ENCODE data around the gene GEMIN7. TPM values are rescaled to one million over a fixed set of nuclear protein-coding genes. Genes with fewer than 3 reads are reported as not detected.
A peak's percentile ranks its signal among the peaks of the same experiment; 100 is the strongest.

The GEMIN7 gene
- total and polyA plus RNA-seq, 2 donors from 2014 or later: 17.2 to 32.2 TPM

DNA sequence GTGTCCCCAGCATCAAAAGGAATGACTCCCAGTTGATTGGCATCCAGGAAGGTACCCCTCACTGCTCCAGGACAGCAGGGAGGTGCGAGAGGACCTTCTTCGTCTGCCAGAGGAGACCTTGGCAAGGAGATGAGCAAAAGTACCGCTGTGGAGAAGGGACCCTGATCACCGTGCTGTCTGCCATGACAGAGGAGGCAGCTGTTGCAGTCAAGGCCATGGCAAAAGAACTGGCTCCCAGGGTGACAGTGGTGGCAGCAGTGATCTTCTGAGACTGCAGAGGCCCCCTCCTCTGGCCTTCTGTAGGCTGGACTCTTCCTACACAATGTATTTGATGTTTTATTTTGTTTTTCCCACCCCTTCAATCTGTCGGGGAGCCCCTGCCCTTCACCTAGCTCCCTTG is 49.7 kb downstream of the GEMIN7 start:
- Histone ChIP-seq H3K4me3 (ENCODE audit: low read length in 3 of 3) (no peak overlapping the region), H3K27ac (ENCODE audit: low read depth in 2 of 2, low read length in 2 of 2) (no peak overlapping the region), H3K27me3 (ENCODE audit: control insufficient read depth, insufficient read depth, low read length) (no peaks in the 10 kb centered on the region), H3K36me3 (ENCODE audit: control insufficient read depth in 2 of 3, insufficient read depth in 3 of 3, low read length in 3 of 3) (no peaks in the 10 kb centered on the region), H3K4me1 (ENCODE audit: control insufficient read depth in 2 of 3, insufficient read depth in 2 of 3, low read depth in 1 of 3, low read length in 3 of 3) (peaks cover 0 to 12% (median 9%) of the 10 kb centered on the region in 3 donors), H3K9me3 (ENCODE audit: control insufficient read depth in 2 of 3, insufficient read depth in 1 of 3, low read length in 3 of 3) (no peaks in the 10 kb centered on the region), H3K9ac (ENCODE audit: low read length in 3 of 3) (no peak overlapping the region)
- TF ChIP-seq, protein P1, sequence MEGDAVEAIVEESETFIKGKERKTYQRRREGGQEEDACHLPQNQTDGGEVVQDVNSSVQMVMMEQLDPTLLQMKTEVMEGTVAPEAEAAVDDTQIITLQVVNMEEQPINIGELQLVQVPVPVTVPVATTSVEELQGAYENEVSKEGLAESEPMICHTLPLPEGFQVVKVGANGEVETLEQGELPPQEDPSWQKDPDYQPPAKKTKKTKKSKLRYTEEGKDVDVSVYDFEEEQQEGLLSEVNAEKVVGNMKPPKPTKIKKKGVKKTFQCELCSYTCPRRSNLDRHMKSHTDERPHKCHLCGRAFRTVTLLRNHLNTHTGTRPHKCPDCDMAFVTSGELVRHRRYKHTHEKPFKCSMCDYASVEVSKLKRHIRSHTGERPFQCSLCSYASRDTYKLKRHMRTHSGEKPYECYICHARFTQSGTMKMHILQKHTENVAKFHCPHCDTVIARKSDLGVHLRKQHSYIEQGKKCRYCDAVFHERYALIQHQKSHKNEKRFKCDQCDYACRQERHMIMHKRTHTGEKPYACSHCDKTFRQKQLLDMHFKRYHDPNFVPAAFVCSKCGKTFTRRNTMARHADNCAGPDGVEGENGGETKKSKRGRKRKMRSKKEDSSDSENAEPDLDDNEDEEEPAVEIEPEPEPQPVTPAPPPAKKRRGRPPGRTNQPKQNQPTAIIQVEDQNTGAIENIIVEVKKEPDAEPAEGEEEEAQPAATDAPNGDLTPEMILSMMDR (IDR thresholded peaks at IDR 0.05; ENCODE audit: borderline replicate concordance, extremely low read depth, insufficient read depth): no peak
- no peak for FAIRE-seq
- intact Hi-C loops (cut with DNase I): no loop called here
- DNase-seq: no peak

DNA sequence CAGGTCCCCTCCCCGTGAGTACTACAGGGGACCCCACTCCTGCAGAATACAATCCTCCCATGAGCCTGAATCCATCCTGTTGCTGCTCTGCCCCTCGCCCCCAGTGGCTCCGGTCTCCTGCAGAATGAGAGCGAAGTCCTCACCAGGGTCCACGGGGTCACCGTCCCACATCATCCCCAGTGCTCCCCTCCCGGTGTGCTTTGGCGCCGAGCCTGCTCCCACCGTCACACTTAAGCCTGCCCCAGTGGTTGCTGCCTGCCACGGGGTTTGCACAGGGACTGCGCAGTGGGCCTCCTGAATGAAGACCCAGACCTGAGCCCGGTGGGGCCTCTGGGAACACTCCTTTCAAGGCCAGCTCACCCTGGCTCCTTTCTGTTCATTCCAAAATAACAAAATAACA is 51.2 kb downstream of the GEMIN7 start:
- no peak overlapping the region for H3K4me3 ChIP-seq (ENCODE audit: low read length in 3 of 3)
- H3K4me1 ChIP-seq (ENCODE audit: control insufficient read depth in 2 of 3, insufficient read depth in 2 of 3, low read depth in 1 of 3, low read length in 3 of 3): peaks cover 0 to 12% (median 9%) of the 10 kb centered on the region in 3 donors
- H3K36me3 ChIP-seq (ENCODE audit: control insufficient read depth in 2 of 3, insufficient read depth in 3 of 3, low read length in 3 of 3): no peaks in the 10 kb centered on the region
- TF ChIP-seq, protein P1 (IDR thresholded peaks at IDR 0.05; ENCODE audit: borderline replicate concordance, extremely low read depth, insufficient read depth): no peak
- no peak overlapping the region for H3K27ac ChIP-seq (ENCODE audit: low read depth in 2 of 2, low read length in 2 of 2)
- intact Hi-C loops (cut with DNase I): no loop called here
- no peak overlapping the region for H3K9ac ChIP-seq (ENCODE audit: low read length in 3 of 3)
- no peaks in the 10 kb centered on the region for H3K27me3 ChIP-seq (ENCODE audit: control insufficient read depth, insufficient read depth, low read length)
- FAIRE-seq (no peak), DNase-seq (peak in 1 of 5 donors; percentile 26)
- no peaks in the 10 kb centered on the region for H3K9me3 ChIP-seq (ENCODE audit: control insufficient read depth in 2 of 3, insufficient read depth in 1 of 3, low read length in 3 of 3)

DNA sequence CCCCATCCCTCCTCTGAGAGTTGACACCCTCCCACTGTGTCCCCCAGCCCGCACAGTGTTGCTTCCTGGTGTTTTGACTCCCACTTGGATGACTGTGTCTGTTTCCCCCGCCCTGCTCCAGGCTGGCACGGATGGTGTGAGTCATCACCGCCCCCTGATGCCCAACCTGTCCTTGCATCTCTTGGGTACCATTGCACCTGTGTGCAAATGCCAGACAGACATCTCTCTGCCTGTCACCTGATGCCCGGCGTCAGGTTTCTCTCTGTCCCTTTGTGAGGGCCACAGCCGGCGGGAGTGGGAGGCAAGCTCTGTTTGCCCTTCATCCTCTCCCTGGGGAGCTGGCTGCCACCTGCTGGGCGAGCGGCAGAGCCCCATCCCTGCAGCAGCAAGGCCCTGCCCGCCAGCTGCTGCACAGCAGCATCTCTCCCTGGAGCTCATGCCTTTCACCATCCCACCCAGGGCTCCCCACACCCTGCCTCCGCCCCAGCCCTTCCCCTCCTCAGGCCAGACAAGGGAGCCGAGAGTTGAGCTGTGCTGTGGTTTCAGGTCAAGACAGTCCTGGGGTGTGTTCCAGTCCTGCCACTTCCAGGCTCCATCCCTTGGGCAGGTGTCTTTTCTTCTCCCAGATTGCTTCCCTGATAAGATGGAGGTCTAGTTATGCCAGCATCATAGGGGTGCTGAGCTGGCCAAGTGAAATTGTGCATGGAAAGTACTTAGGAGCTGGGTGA is 52.0 kb downstream of the GEMIN7 start:
- H3K9ac ChIP-seq (ENCODE audit: low read length in 3 of 3): no peak overlapping the region

More for the DNA sequence above, 52.0 kb downstream of the GEMIN7 start:
- H3K27ac ChIP-seq (ENCODE audit: low read depth in 2 of 2, low read length in 2 of 2): no peak overlapping the region
- intact Hi-C loops (cut with DNase I): no loop called here
- no peaks in the 10 kb centered on the region for H3K27me3 ChIP-seq (ENCODE audit: control insufficient read depth, insufficient read depth, low read length)
- no peak overlapping the region for H3K4me3 ChIP-seq (ENCODE audit: low read length in 3 of 3)
- DNase-seq (peak in 4 of 5 donors; percentile 69 to 79 (median 73)), FAIRE-seq (no peak)
- TF ChIP-seq, protein P1 (IDR thresholded peaks at IDR 0.05; ENCODE audit: borderline replicate concordance, extremely low read depth, insufficient read depth): peak; percentile 1
- no peaks in the 10 kb centered on the region for H3K36me3 ChIP-seq (ENCODE audit: control insufficient read depth in 2 of 3, insufficient read depth in 3 of 3, low read length in 3 of 3)
- H3K4me1 ChIP-seq (ENCODE audit: control insufficient read depth in 2 of 3, insufficient read depth in 2 of 3, low read depth in 1 of 3, low read length in 3 of 3): peaks cover 0 to 9% (median 6%) of the 10 kb centered on the region in 3 donors
- H3K9me3 ChIP-seq (ENCODE audit: control insufficient read depth in 2 of 3, insufficient read depth in 1 of 3, low read length in 3 of 3): no peaks in the 10 kb centered on the region
